SK-N-SH treated with all-trans-retinoic acid at 6 μM for 48 hours (cell line): ENCODE measurements around the gene CDC14B.

Source experiments
- ATAC-seq: fragments of 200-7000 bp; cut with Tn5 transposase; 3 replicates; pipeline ENCODE4 v1.9.1; 2020; ENCODE audit warnings: mild to moderate bottlenecking, moderate library complexity
- ARNTL ChIP-seq: fragments of 450-650 bp; formaldehyde crosslinking; IDR thresholded peaks from 2 replicates; pipeline ENCODE4 v1.5.0; 2020; ENCODE audit warnings: low read depth, mild to moderate bottlenecking, moderate library complexity, borderline replicate concordance
- BACH2 ChIP-seq: fragments of 250-450 bp; sonication (Bioruptor Pico); IDR thresholded peaks from 2 replicates; pipeline ENCODE4 v1.9.0; 2021; ENCODE audit warnings: mild to moderate bottlenecking, borderline replicate concordance
- CSDC2 ChIP-seq: fragments of 250-450 bp; sonication (Bioruptor Pico); IDR thresholded peaks from 2 replicates; pipeline ENCODE4 v1.5.0; 2020; ENCODE audit warnings: mild to moderate bottlenecking, moderate library complexity
- CSRNP3 ChIP-seq: fragments of 250-450 bp; sonication (Bioruptor Pico); IDR thresholded peaks from 2 replicates; pipeline ENCODE4 v1.5.1; 2021; ENCODE audit warnings: mild to moderate bottlenecking, moderate library complexity
- ESRRG ChIP-seq: fragments of 250-450 bp; sonication (Bioruptor Pico); IDR thresholded peaks from 2 replicates; pipeline ENCODE4 v1.6.1; 2021; ENCODE audit warnings: mild to moderate bottlenecking
- GLIS3 ChIP-seq: fragments of 250-450 bp; sonication (Bioruptor Pico); IDR thresholded peaks from 2 replicates; pipeline ENCODE4 v1.5.0; 2020; ENCODE audit warnings: mild to moderate bottlenecking, moderate library complexity
- ISL1 ChIP-seq: fragments of 250-450 bp; sonication (Bioruptor Pico); IDR thresholded peaks from 2 replicates; pipeline ENCODE4 v2.1.2; 2022; ENCODE audit warnings: mild to moderate bottlenecking, moderate library complexity
- OSR1 ChIP-seq: fragments of 250-450 bp; sonication (Bioruptor Pico); IDR thresholded peaks from 2 replicates; pipeline ENCODE4 v1.8.0; 2022; ENCODE audit warnings: moderate library complexity, mild to moderate bottlenecking, inconsistent platforms
- POU6F1 ChIP-seq: fragments of 250-450 bp; sonication (Bioruptor Pico); IDR thresholded peaks from 2 replicates; pipeline ENCODE4 v1.8.0; 2021; ENCODE audit warnings: low read depth, mild to moderate bottlenecking, moderate library complexity, borderline replicate concordance
- PPARA ChIP-seq: fragments of 250-450 bp; sonication (Bioruptor Pico); IDR thresholded peaks from 2 replicates; pipeline ENCODE4 v1.5.0; 2020; ENCODE audit warnings: mild to moderate bottlenecking, borderline replicate concordance
- RARB ChIP-seq: fragments of 250-450 bp; sonication (Bioruptor Pico); IDR thresholded peaks from 2 replicates; pipeline ENCODE4 v1.8.0; 2021; ENCODE audit warnings: mild to moderate bottlenecking, moderate library complexity
- SNAI2 ChIP-seq: fragments of 250-450 bp; sonication (Bioruptor Pico); IDR thresholded peaks from 2 replicates; pipeline ENCODE4 v1.5.0; 2020; ENCODE audit warnings: mild to moderate bottlenecking, moderate library complexity
- TOX ChIP-seq: fragments of 250-450 bp; sonication (Bioruptor Pico); IDR thresholded peaks from 2 replicates; pipeline ENCODE4 v1.8.0; 2021; ENCODE audit warnings: mild to moderate bottlenecking, moderate library complexity, borderline replicate concordance
- ZC3H10 ChIP-seq: fragments of 250-450 bp; sonication (Bioruptor Pico); IDR thresholded peaks from 2 replicates; pipeline ENCODE4 v1.5.1; 2021; ENCODE audit warnings: mild to moderate bottlenecking, moderate library complexity
- ZFP3 ChIP-seq: fragments of 250-450 bp; sonication (Bioruptor Pico); IDR thresholded peaks from 2 replicates; pipeline ENCODE4 v1.5.0; 2020; ENCODE audit warnings: mild to moderate bottlenecking, moderate library complexity
- ZFP30 ChIP-seq: fragments of 450-650 bp; formaldehyde crosslinking; IDR thresholded peaks from 2 replicates; pipeline ENCODE4 v1.5.0; 2022; ENCODE audit warnings: mild to moderate bottlenecking, moderate library complexity
- ZNF565 ChIP-seq: fragments of 450-650 bp; formaldehyde crosslinking; conservative IDR thresholded peaks from 2 replicates; pipeline ENCODE4 v1.5.0; 2020; ENCODE audit warnings: low read depth, mild to moderate bottlenecking, moderate library complexity
- ZNF70 ChIP-seq: fragments of 450-650 bp; formaldehyde crosslinking; IDR thresholded peaks from 2 replicates; pipeline ENCODE4 v1.5.0; 2020; ENCODE audit warnings: mild to moderate bottlenecking, moderate library complexity
- ZNF8 ChIP-seq: fragments of 450-650 bp; formaldehyde crosslinking; IDR thresholded peaks from 2 replicates; pipeline ENCODE4 v1.5.0; 2020; ENCODE audit warnings: mild to moderate bottlenecking, moderate library complexity
- TF ChIP-seq, protein P1 (sequence below): fragments of 250-450 bp; sonication (Bioruptor Pico); IDR thresholded peaks from 2 replicates; pipeline ENCODE4 v1.8.0; 2020; ENCODE audit warnings: mild to moderate bottlenecking, moderate library complexity, borderline replicate concordance
- TF ChIP-seq, protein P2 (sequence below): fragments of 250-450 bp; sonication (Bioruptor Pico); IDR thresholded peaks from 2 replicates; pipeline ENCODE4 v1.5.1; 2020; ENCODE audit warnings: low read depth, mild to moderate bottlenecking, moderate library complexity

The CDC14B gene

GRCh38 chr9:96557921-96558320 lies 61.7 kb downstream of the CDC14B start (continued):
- no peak for TF ChIP-seq CSRNP3 (CRISPR knock-in tag)
- no peak for TF ChIP-seq ARNTL

DNA sequence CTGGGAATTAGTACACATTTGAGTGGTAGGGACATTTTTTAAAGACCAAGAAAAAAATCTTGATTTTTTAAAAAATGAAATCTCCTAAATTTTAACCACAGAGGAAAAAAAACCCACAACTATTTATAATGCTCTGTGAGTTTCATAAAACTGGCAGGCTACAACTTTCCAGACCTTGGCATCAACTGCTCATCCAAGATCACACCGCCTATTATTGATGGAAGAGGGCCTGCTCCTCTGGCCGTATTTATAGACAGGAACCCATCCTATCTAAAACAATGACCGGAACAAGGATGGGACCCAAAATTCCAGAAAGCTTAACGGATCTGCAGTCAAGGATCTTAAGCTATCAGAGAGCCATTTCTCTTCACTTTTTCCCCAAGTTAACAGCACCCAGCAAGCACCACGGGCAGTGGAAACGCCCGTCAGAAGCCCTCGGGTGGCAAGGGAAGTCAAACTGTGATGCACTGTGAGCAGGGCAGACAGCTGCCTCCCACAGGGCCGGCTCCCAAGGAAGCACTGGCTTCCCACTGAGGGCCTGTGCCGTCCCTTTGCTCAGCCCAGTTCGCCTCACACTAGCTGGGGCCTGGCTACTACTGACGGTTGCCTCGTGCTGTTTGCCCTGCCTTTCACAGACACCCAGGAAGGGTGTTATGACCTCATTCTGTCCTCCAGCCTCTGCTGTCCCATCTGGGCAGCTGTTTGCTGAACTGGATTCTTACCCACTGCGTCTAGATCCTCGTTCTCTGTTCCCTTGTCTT lies 62.8 kb downstream of the CDC14B start:
- TF ChIP-seq TOX (CRISPR knock-in tag) (no peak), ARNTL (no peak), RARB (CRISPR knock-in tag) (no peak), OSR1 (CRISPR knock-in tag) (no peak), SNAI2 (CRISPR knock-in tag) (no peak), PPARA (CRISPR knock-in tag) (no peak), GLIS3 (CRISPR knock-in tag) (no peak), CSDC2 (CRISPR knock-in tag) (no peak), ZC3H10 (CRISPR knock-in tag) (no peak), ZNF565 (CRISPR knock-in tag) (no peak), BACH2 (CRISPR knock-in tag) (no peak), ZNF8 (CRISPR knock-in tag) (no peak), POU6F1 (CRISPR knock-in tag) (no peak)
- TF ChIP-seq, protein P1, sequence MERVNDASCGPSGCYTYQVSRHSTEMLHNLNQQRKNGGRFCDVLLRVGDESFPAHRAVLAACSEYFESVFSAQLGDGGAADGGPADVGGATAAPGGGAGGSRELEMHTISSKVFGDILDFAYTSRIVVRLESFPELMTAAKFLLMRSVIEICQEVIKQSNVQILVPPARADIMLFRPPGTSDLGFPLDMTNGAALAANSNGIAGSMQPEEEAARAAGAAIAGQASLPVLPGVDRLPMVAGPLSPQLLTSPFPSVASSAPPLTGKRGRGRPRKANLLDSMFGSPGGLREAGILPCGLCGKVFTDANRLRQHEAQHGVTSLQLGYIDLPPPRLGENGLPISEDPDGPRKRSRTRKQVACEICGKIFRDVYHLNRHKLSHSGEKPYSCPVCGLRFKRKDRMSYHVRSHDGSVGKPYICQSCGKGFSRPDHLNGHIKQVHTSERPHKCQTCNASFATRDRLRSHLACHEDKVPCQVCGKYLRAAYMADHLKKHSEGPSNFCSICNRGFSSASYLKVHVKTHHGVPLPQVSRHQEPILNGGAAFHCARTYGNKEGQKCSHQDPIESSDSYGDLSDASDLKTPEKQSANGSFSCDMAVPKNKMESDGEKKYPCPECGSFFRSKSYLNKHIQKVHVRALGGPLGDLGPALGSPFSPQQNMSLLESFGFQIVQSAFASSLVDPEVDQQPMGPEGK, result no peak
- TF ChIP-seq, protein P2, sequence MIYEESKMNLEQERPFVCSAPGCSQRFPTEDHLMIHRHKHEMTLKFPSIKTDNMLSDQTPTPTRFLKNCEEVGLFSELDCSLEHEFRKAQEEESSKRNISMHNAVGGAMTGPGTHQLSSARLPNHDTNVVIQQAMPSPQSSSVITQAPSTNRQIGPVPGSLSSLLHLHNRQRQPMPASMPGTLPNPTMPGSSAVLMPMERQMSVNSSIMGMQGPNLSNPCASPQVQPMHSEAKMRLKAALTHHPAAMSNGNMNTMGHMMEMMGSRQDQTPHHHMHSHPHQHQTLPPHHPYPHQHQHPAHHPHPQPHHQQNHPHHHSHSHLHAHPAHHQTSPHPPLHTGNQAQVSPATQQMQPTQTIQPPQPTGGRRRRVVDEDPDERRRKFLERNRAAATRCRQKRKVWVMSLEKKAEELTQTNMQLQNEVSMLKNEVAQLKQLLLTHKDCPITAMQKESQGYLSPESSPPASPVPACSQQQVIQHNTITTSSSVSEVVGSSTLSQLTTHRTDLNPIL (CRISPR knock-in tag), result no peak
- ATAC-seq, result no peak

DNA sequence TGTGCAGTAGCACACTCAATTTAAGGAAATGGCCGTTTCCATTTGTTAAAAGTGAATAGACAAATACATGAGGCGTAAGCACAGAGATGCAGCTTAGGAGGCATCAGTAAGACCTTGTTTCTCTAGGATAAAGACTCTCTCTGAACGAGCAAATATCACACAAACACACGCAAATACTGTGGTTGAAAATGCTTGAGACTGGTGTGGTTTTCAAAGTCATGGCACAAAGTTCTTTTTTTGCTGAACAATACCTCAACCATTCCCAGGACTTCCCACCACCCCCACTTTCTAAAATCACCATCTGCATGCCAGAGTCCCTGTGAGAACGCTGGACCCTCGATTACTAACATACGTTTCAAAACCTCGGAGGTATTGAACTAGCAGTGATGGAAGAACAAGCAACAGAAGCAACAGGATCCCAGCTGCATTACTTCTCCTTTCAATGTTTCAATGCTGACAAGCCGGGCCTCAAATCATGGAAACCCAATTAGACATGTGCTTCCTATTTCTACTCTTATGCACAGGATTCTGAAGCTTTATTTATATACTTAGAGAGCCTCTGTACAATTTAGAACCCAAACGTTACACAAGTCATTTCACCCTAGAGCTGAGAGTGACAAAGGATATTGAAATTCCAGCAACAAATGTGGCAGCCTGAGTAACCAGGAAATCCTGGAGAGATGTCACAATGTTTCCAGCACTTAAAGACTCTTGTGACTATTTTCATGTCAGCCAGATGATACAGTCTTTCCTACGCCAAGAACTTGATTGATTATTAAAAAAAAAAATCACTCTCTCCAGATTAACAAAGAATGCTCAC lies 63.9 kb downstream of the CDC14B start:
- ATAC-seq, result no peak; the same call in 2 of the 3 replicates
- TF ChIP-seq ZFP3, result no peak
- no peak for TF ChIP-seq POU6F1 (CRISPR knock-in tag)
- TF ChIP-seq ZNF8 (CRISPR knock-in tag), result no peak
- TF ChIP-seq ISL1 (CRISPR knock-in tag), result no peak
- no peak for TF ChIP-seq ARNTL
- TF ChIP-seq ZC3H10 (CRISPR knock-in tag), result no peak
- no peak for TF ChIP-seq CSRNP3 (CRISPR knock-in tag)
- TF ChIP-seq TOX (CRISPR knock-in tag), result no peak
- no peak for TF ChIP-seq ESRRG (CRISPR knock-in tag)
- no peak for TF ChIP-seq ZNF565 (CRISPR knock-in tag)
- no peak for TF ChIP-seq PPARA (CRISPR knock-in tag)
- no peak for TF ChIP-seq BACH2 (CRISPR knock-in tag)
- TF ChIP-seq ZNF70, result no peak
- TF ChIP-seq RARB (CRISPR knock-in tag), result no peak
- no peak for TF ChIP-seq ZFP30
- TF ChIP-seq, protein P1, result no peak
- TF ChIP-seq SNAI2 (CRISPR knock-in tag), result no peak
